ENCODE results near the gene IKBKE. TPM values are rescaled to one million over a fixed set of nuclear protein-coding genes. Genes with fewer than 3 reads are reported as not detected.

IKBKE gene
- total RNA-seq, 1 donor = 18.8 TPM

- no peaks in the 10 kb centered on the region for H3K36me3 ChIP-seq (ENCODE audit: insufficient read depth, low read length)
- H3K4me1 ChIP-seq (ENCODE audit: insufficient read depth, low read length) = peaks cover 16% of the 10 kb centered on the region
- no peak for TF ChIP-seq CTCF (IDR thresholded peaks at IDR 0.05; ENCODE audit: extremely low read depth, low read depth, low read length)
- DNase-seq (ENCODE audit: insufficient read length, low spot score, missing footprints) = no peak
- no peaks in the 10 kb centered on the region for H3K79me2 ChIP-seq (ENCODE audit: insufficient read depth, low read length)
- no peak overlapping the region for H3K27ac ChIP-seq (ENCODE audit: low read depth, low read length)
- no peak overlapping the region for H3K4me3 ChIP-seq (ENCODE audit: insufficient read depth, low read length)
- H4K20me1 ChIP-seq (ENCODE audit: insufficient read depth, low read length) = peaks cover 6% of the 10 kb centered on the region
- peaks cover 15% of the 10 kb centered on the region for H3K27me3 ChIP-seq (ENCODE audit: insufficient read depth, low read length)
- no peak overlapping the region for H3K4me2 ChIP-seq (ENCODE audit: insufficient read depth, low read length)
- H2AFZ ChIP-seq (ENCODE audit: low read length) = no peak overlapping the region
- H3K9me3 ChIP-seq (ENCODE audit: low read depth, low read length) = no peaks in the 10 kb centered on the region
Measured at GRCh38 chr1:206517784-206518183, 47.5 kb downstream of the IKBKE start.

- TF ChIP-seq CTCF (IDR thresholded peaks at IDR 0.05; ENCODE audit: extremely low read depth, low read depth, low read length) = no peak
- no peak overlapping the region for H3K4me2 ChIP-seq (ENCODE audit: insufficient read depth, low read length)
- peaks cover 6% of the 10 kb centered on the region for H4K20me1 ChIP-seq (ENCODE audit: insufficient read depth, low read length)
- H3K27ac ChIP-seq (ENCODE audit: low read depth, low read length) = no peak overlapping the region
- H3K4me3 ChIP-seq (ENCODE audit: insufficient read depth, low read length) = no peak overlapping the region
- no peaks in the 10 kb centered on the region for H3K36me3 ChIP-seq (ENCODE audit: insufficient read depth, low read length)
- H3K27me3 ChIP-seq (ENCODE audit: insufficient read depth, low read length) = peaks cover 15% of the 10 kb centered on the region
- DNase-seq (ENCODE audit: insufficient read length, low spot score, missing footprints) = no peak
- no peak overlapping the region for H2AFZ ChIP-seq (ENCODE audit: low read length)
- H3K9me3 ChIP-seq (ENCODE audit: low read depth, low read length) = no peaks in the 10 kb centered on the region
- peaks cover 11% of the 10 kb centered on the region for H3K4me1 ChIP-seq (ENCODE audit: insufficient read depth, low read length)
- H3K79me2 ChIP-seq (ENCODE audit: insufficient read depth, low read length) = no peaks in the 10 kb centered on the region
Measured at GRCh38 chr1:206518206-206518605, 47.9 kb downstream of the IKBKE start.

GRCh38 chr1:206518743-206519142 is 48.5 kb downstream of the IKBKE start:
- no peaks in the 10 kb centered on the region for H3K79me2 ChIP-seq (ENCODE audit: insufficient read depth, low read length)
- H3K4me3 ChIP-seq (ENCODE audit: insufficient read depth, low read length) = no peak overlapping the region
- no peaks in the 10 kb centered on the region for H3K9me3 ChIP-seq (ENCODE audit: low read depth, low read length)
- peaks cover 6% of the 10 kb centered on the region for H3K4me1 ChIP-seq (ENCODE audit: insufficient read depth, low read length)
- no peak for TF ChIP-seq CTCF (IDR thresholded peaks at IDR 0.05; ENCODE audit: extremely low read depth, low read depth, low read length)
- peaks cover 6% of the 10 kb centered on the region for H4K20me1 ChIP-seq (ENCODE audit: insufficient read depth, low read length)
- peaks cover 15% of the 10 kb centered on the region for H3K27me3 ChIP-seq (ENCODE audit: insufficient read depth, low read length)
- no peaks in the 10 kb centered on the region for H3K36me3 ChIP-seq (ENCODE audit: insufficient read depth, low read length)
- H3K4me2 ChIP-seq (ENCODE audit: insufficient read depth, low read length) = no peak overlapping the region
- DNase-seq (ENCODE audit: insufficient read length, low spot score, missing footprints) = no peak
- no peak overlapping the region for H2AFZ ChIP-seq (ENCODE audit: low read length)
- H3K27ac ChIP-seq (ENCODE audit: low read depth, low read length) = no peak overlapping the region

GRCh38 chr1:206521127-206521526 is 50.9 kb downstream of the IKBKE start:
- Histone ChIP-seq H3K9me3 (ENCODE audit: low read depth, low read length) (no peaks in the 10 kb centered on the region), H3K27me3 (ENCODE audit: insufficient read depth, low read length) (peaks cover 7% of the 10 kb centered on the region), H3K4me2 (ENCODE audit: insufficient read depth, low read length) (no peak overlapping the region), H3K4me3 (ENCODE audit: insufficient read depth, low read length) (no peak overlapping the region), H2AFZ (ENCODE audit: low read length) (no peak overlapping the region), H3K27ac (ENCODE audit: low read depth, low read length) (no peak overlapping the region), H4K20me1 (ENCODE audit: insufficient read depth, low read length) (no peaks in the 10 kb centered on the region), H3K4me1 (ENCODE audit: insufficient read depth, low read length) (no peaks in the 10 kb centered on the region), H3K79me2 (ENCODE audit: insufficient read depth, low read length) (no peaks in the 10 kb centered on the region), H3K36me3 (ENCODE audit: insufficient read depth, low read length) (no peaks in the 10 kb centered on the region)
- TF ChIP-seq CTCF (IDR thresholded peaks at IDR 0.05; ENCODE audit: extremely low read depth, low read depth, low read length) = no peak
- no peak for DNase-seq (ENCODE audit: insufficient read length, low spot score, missing footprints)
